Astrocyte of the spinal cord (primary cell): ENCODE results near the gene IARS1.

ENCODE experiments used
- DNase-seq: peaks from one replicate; pipeline ENCODE4 v3.0.0; 2011; ENCODE audit warnings: low read depth, low spot score
- H3K4me3 ChIP-seq: 2 replicates; pipeline ENCODE4 v1.5.1; 2011; ENCODE audit warnings: low read depth, mild to moderate bottlenecking, low read length, moderate library complexity
- CTCF ChIP-seq: IDR thresholded peaks from 2 replicates; pipeline ENCODE4 v1.5.1; 2012; ENCODE audit warnings: low read depth, mild to moderate bottlenecking, low read length, inconsistent platforms
- in situ Hi-C: cut with HindIII; loops from 2 replicates; pipeline ENCODE4 v1.10.0; 2017; ENCODE audit warnings: low sequenced_read_pairs

Gene IARS1

DNA sequence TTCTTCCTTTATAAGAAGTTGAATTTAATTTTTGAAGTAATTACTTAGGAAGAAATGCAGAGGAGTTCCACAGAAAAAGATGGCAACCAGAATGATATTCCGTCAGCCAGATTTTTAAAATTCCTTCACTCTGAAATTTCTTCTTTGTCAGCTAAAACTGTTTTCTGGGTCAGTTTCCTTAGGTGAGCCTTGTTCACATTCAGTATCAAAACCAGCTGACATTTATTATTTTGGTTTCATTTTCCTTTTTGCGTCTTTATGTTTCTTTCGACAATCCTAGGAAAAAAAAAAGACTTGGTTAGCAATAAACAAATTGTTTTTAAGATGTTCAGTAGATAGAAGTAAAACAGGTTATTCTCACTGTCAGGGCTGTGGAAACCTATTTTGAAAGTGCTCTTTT is 4.1 kb upstream of the IARS1 start:
- no peak for TF ChIP-seq CTCF
- H3K4me3 ChIP-seq, result no peak overlapping the region
- in situ Hi-C loops, result no loop called here
- DNase-seq, result no peak

- H3K4me3 ChIP-seq, result no peak overlapping the region
- in situ Hi-C loops, result no loop called here
- DNase-seq, result no peak
- no peak for TF ChIP-seq CTCF
Observed at GRCh38 chr9:92295827-92296258, 2.3 kb upstream of the IARS1 start.

DNA sequence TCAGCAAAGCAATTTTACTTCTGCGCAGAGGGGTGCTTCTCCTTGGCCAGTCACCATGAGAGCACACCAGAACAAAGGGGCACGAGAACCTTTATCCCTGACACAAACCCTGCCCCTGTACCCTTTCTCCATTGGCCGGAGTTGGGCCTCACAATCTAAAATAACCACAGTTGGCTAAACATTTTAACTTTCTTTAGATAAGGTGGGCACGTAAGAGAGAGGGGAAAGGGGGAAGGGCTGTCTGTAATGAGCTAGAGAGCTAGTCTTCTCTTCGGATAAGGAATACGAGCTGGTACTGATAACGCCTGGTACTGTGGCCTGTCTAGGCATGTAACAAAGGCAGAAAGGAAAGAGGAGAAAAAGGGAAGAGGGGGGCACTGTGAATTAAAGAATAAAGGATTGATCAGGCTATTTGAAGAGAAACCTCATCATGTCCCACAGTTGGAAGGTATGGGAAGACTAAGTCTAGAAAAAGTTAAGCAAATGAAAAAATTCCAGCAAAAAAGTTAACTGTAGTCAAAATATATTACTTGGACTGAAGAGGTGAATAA is 1.8 kb upstream of the IARS1 start:
- TF ChIP-seq CTCF, result no peak
- no peak overlapping the region for H3K4me3 ChIP-seq
- in situ Hi-C loops, result no loop called here
- no peak for DNase-seq

GRCh38 chr9:92294297-92294676 is 790 bp upstream of the IARS1 start:
- peak overlapping the region; percentile 94 for H3K4me3 ChIP-seq
- TF ChIP-seq CTCF, result no peak
- in situ Hi-C loops, result no loop called here
- peak; percentile 8 for DNase-seq

- DNase-seq, result peak; percentile 4
- H3K4me3 ChIP-seq, result peak overlapping the region; percentile 94
- no peak for TF ChIP-seq CTCF
- in situ Hi-C loops, result no loop called here
Observed at GRCh38 chr9:92293075-92293354, 482 bp downstream of the IARS1 start.

- in situ Hi-C loops, result no loop called here
- H3K4me3 ChIP-seq, result peak overlapping the region; percentile 94
- no peak for TF ChIP-seq CTCF
- no peak for DNase-seq
Observed at GRCh38 chr9:92292338-92293074, 991 bp downstream of the IARS1 start.
